Stimulated activated CD8-positive, alpha-beta memory T cell treated with anti-CD3 and anti-CD28 coated beads, Interleukin-2, amount 100 ng/mL, for 1 hour (primary cell): Measurements from ENCODE around the gene CDC42BPB.

Experiments used
- DNase-seq, 2 donors: peaks; one replicate each; pipeline ENCODE4 v3.0.0-alpha.2; 2020; ENCODE audit warnings: low read depth in 2 of 2

CDC42BPB gene

DNA sequence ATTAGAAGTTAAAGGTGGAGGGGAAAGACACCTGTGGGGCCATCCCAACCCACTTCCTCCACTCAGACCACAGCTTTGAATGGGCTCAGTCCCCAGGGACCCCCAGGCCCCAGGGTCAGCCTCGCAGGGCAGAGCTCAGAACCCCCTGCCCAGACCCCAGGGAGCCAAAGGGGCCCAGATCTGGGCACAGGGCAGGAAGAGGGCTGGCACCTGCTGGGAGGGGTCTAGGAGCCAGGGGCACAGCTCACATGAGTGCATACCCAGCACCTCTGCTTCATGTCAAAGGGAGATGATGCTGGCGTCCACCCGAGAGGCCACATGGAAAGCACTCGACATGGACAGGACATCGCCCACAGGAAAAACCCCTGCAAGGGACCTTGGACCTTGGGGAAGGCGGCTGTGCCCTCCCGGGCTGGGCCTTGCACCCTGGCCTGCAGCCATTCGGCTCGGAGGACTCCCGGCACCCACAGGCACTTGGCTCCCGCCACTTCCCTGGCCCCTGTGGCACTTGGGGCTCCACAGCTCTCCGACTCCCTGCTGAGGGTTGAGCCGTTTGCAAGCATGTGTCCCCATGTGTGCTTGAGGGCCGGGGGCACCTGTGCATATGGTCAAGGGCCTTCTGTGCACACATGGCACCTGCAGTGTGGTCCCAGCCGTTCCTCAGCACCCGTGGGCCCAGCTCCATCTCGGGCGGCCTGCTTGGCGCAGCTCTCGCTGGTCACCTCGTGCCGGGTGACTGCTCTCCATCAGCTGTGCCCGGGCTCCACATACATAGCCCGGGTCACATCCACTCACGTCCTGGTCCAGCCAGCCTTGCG lies 142.7 kb downstream of the CDC42BPB start:
- DNase-seq = no peak

DNA sequence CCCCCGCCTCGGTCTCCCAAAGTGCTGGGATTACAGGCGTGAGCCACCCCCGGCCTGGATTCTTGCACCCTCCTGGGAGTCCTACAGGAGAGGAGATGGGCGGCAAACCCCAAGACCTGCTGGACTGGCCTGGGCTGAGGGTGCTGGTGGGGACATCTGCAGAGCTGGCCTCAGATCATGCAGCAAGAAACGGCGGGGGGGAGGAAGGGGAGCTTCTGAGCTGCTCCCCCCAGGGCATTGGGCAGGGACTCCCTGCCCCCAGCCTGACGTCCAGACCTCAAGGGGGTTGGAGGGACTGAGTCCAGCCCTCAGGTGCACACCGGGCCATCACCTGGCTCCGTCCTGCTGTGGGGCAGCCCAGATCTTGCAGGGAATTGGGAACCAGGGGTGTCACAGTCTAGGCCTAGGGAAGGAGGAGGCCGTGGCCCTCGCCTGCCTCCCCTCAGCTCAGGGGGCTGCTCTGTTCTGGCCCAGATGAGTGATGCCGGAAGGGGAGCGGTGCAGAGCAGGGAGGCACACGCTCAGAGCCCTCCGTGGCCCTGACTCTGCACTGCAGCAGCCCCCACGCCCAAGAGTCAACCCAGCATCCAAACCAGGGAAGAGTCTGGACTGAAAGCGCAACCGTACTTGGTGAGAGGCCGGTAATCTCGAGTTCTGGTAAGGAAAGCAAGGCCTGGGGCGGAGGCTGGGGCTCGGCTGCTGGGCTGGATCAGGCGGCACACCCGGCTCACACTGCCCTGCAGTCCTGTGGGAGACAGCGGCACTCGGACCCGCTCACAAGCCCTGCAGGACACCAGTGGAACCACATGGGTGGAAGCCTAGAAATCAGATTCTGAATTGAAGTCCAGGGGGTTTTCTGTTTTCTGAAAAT lies 143.8 kb downstream of the CDC42BPB start:
- DNase-seq = no peak

DNA sequence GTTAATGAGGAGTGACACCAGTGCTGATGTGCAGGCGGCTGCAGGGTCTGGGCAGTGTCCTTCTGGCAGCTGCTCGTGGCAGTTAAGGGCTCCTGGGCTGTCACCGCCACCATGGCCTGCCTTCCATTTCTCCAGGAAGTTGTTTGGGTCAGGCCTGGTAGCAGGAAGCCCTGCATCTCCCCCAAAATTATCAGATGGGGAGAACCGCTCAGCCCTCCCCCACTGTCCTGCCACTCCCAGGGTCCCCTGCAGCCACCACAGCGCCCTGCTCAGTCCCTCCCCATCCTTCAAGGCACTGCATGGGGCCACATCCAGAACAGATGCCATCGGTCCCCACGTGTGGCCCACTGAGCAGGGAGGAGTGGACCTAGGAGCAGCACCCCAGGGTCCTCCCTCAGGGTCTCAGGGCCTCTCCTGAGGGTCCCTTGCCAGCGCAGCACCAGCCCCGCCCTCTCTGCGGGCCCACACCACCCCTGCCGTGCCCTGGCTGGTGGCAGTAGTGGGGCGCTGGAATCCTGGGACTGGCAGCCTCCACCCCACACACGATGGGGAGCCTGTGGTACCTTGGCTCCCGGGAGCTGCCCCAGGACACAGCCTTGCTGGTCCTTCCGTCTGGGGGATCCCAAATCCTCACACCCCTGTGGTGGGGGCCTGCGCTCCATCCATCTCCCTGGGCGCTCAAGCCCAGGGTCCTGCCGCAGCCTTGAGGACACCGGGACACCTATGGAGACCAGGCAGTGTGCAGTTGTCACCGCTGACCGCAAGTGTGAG lies 145.2 kb downstream of the CDC42BPB start:
- DNase-seq = no peak

DNA sequence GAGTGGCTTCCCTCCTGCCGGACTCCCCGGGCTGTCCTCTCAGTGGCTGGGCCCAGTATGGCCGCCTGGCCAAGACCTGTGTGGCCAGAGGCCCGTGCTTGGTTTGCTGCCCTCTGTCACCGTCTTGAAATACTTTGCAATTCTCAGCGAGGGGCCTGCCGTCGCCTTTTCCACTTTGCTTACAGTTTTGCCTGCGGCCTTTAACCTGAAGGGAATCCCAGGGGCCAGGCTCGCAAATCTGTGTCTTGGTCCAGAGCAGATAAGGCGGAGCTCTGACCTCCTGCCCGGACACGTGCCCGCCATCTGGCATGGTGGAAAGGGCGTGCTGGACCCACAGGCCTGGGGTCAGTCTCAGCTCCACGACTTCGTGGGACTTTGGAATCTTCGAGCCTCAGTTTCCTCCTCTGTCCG lies 145.8 kb downstream of the CDC42BPB start:
- no peak for DNase-seq

DNA sequence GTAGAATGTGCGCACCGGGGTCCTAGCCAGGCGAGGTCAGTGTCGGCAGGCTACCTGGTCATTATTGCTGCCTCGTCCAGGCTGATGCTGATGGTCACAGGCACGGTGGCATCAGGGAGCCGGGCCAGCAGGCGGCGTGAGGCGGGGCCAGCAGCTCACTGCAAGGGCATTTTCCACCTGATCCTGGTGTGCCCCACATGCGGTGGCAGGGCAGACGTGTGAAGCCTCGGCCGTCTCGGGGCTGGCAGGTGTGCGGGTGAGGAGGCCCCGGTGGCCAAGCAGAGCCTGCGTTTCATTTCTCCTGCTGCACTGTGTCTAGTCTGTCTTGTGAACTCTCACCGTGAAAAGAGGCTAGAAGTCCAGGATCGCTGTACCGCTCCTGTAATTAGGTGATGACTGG lies 146.9 kb downstream of the CDC42BPB start:
- no peak for DNase-seq

DNA sequence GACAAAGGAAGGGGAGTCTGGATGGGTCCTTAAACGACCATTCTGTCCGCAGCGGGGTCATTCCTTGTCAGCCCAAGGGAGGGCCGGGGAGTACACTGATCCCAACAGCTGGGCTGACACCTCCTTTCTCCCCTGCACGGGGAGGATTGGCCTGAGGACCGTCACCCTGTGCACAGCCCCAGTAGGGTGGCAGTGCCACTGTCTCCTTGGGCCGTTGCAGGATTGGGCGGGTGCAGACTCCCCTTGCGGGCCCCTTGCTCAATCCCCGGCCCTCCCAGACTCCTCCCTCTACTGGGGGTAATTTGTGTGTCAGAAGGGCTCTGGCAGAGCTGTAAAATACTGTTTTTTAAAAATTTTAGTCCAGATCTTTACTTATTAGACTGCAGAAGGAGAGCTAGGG lies 147.4 kb downstream of the CDC42BPB start:
- DNase-seq = no peak

DNA sequence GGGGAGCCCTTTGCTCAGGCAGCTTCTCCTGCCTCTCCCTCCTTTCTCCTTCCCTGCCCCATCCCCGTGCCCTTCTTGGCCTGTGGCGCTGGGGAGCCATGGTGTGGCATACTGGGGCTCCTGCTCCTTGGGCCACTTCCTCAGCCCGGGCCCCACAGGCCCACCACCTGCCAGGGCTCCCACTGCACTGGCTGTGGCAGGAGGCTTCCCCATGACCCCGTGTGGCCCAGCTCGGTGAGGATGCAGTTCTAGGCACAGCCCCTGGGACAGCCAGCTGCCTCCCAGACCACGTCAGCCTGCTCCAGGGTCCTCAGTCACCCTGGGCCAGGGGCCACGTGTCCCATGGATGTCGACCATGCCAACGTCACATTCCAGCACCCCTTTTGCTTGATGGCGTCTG lies 147.9 kb downstream of the CDC42BPB start:
- DNase-seq = no peak

DNA sequence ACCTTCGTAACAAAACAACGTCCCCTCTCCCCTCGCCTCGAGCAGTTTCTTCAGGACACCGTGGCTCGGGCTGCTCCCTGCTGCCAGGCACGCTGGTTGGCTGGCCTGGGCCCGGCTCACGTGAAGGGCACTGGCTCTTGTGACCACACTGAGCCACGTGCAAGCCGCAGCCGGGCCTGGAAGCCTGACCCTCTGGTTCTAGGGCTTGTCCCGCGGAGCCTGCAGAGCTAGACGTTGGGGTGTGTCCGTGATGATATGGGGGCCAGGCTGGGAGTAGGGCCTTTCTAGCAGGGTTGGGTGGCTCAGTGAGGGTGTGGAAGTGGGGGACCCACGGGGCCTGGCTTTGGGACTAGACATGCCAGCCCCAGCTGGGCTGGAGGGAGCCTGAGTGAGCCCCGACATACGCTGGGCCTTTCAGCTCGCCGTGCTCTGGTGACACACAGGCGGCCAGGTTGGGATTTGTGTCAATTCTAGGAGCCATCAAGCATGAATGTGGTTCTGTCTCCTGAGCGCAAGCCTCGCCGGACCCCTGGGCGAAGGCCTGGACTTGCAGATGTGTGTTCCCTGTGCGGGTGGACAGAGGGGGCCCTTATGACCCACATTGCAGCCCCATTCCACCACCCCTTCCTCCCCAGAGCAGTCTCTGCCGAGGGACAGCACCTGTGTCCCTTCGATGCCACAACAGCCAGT lies 148.4 kb downstream of the CDC42BPB start:
- no peak for DNase-seq

DNA sequence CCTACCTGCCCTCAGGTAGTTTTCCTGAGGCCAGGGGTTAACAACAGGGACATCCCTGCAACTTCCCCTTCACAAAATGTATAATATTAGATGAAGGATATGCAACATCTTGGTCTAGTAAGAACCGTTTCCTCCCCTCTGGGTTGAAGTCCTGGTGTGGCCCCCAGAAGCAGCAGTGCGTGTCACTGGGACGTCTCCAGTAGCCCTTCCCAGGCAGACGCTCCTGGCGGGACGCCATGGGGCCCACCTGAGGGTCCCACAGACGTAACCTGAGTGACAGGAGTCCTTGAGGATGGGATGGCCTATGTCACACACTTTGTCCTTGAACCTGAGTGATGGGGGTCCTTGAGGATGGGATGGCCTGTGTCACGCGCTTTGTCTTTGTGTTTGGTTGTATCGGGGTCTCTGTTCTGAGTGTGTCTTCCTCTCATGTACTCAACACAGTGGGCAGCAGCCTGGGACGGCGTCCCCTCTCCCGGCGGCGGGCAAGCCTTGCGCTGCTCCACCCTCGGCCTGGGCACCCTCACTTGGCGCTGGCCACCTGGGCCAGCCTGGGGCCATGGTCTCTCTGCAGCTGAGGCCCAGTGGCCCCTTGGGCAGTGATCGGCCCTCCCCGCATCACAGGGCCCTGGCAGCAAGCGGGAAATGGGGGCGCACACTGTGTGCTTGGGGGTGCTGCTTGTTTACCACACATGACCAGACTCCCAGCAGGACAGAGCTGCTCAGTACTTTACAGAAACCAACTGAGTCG lies 149.2 kb downstream of the CDC42BPB start:
- no peak for DNase-seq

DNA sequence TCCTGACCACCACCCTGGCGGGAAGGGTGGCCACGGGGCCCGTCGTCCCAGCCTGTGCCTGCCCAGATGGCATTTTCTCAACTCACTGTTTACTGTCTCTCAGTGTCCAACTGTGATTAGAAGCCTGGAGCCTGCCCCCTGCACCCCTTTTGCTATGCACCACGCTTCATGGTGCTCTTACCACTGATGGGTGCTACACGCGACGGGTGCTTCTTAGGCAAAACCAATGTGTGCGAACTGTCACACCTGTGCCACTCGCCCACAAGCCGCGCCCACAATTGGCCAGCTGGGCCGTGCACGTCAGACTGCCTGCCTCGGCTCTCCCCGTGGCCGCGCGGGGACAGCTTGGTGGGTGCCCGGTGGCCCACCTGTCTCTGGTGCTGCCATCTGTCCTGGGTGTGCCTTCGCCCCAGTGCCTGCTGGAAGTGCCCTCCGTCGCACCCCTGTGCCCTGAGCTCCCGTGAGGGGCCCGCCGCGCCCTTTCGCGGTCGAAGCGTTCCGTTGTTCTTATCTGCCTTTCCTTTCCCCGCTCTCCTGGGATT lies 150.0 kb downstream of the CDC42BPB start:
- DNase-seq = no peak

DNA sequence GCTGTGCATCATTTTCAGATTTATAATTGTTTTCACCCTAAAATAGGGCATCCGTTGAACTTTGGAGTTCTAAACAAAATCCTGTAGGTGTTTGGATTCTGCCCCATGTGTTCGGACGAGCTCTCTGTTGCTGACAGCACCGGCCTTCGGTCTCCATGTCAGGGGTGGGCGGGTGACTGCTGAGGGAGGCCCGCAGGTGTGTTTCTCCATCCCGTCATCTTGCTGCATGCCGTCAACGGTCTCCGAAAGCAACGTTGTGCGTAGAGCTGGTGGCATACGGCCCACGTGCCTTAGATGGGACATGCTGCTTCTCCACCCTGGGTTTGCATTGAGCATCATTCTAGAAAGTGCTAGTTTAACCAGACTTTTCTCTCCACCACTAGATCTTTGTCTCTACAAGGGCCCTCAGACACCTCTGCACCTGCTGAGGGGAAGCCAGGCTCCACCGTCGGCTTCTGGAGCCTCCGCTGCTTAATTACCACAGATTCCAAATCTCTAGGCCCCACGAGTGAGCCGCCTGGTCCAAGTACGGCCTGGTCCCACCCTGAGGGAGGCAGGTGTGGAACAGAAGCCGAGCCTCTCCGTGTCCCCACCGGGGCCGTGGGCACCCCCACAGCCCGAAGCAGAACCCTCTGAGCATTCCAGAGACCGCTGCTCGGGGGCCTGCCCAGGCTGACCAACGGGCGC lies 150.6 kb downstream of the CDC42BPB start:
- no peak for DNase-seq

DNA sequence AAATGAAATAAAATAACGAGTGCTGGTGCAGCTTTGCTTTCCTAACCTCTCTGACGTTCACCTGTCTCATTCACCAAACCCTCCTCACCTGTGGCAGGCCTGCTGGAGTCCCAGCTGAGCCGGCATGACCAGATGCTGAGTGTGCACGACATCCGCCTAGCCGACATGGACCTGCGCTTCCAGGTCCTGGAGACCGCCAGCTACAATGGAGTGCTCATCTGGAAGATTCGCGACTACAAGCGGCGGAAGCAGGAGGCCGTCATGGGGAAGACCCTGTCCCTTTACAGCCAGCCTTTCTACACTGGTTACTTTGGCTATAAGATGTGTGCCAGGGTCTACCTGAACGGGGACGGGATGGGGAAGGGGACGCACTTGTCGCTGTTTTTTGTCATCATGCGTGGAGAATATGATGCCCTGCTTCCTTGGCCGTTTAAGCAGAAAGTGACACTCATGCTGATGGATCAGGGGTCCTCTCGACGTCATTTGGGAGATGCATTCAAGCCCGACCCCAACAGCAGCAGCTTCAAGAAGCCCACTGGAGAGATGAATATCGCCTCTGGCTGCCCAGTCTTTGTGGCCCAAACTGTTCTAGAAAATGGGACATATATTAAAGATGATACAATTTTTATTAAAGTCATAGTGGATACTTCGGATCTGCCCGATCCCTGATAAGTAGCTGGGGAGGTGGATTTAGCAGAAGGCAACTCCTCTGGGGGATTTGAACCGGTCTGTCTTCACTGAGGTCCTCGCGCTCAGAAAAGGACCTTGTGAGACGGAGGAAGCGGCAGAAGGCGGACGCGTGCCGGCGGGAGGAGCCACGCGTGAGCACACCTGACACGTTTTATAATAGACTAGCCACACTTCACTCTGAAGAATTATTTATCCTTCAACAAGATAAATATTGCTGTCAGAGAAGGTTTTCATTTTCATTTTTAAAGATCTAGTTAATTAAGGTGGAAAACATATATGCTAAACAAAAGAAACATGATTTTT lies 151.9 kb downstream of the CDC42BPB start:
- DNase-seq = no peak

DNA sequence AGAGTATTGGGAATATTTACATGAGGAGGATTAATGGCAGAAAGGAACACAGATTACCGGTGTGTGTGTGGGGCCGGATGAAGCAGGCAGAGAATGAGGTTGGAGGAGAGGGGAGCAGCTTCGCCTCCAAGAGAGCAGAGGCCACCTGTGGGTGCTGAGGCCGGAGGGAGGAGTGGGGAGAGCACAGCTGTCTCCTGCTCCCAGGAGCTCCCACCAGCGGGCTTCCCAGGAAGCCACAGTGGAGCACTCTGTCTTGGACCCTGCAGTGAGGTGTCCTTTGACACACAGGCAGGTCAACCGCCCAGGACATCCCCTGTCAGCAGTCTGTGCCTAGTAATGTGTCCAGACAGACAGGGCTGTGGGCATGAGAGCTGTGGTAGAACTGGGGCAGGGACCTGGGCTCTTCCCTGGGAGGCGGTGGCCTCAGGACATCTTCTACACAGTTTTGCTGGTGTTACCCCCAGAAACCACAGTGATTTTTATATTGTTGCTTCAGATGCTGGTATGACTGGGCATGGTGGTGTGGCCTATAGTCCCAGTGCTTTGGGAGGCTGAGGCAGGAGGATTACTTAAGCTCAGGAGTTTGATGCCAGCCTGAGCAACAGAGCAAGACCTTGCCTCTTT lies 153.3 kb downstream of the CDC42BPB start:
- no peak for DNase-seq

DNA sequence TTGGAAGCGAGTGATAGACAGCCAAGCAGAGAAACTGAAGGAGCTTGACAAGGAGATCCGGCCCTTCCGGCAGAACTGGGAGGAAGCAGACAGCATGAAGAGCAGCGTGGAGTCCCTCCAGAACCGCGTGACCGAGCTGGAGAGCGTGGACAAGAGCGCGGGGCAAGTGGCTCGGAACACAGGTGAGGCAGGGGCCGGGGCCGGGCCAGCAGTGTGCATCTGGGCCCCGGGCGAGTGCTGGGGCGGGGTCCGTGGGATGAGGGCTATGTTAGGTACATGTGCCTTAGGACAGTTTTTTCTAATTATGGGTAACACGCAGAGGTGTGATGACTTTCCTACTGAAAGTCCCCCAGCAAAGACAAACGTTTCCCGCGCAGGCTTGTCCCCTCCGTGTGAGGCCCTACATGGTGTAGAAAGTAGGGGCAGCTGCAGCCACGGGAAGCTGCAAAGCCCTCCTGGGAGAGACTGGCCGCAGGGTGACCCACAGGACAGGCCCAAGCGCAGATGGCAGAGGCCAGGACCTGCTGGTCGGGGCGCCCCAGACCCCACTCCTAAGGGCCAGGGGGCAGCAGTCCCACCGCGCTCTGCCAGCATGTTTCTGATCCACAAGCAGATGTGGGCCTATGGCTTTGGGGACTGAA lies 154.0 kb downstream of the CDC42BPB start:
- DNase-seq = no peak

DNA sequence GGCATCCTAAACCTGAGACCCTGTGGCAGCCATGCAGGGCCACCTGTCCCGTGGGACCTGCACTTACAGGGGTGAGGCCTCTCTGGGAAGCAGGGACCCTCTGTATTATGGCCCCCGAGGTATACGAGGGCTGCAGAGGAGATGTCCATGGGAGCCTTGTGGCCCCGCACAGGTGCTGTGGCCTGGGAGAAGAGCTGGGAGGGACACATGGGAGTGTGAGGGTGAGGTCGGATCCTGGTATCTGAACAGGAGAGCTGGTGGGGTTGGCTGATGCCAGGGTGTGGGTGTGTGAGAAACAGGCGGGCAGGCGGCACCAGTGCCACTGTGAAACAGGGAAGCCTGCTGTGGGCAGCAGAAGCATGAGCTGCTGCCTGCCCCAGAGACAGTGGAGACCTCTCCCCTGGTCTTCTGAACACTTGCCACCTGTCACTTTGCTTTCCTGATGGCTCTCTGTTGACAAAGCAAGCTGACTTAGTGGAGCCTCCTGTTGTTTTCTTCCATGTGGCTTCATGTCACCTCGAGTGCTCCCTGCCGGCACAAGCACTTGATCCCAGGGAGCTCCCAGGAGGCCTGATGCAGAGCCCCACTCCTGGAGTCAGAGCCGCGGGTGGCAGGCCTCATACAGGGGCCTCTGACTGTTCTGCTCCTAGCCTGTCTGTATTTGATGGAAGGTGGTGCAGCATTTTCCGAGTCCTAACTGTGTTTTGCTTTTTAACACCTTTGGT lies 154.7 kb downstream of the CDC42BPB start:
- DNase-seq = no peak

DNA sequence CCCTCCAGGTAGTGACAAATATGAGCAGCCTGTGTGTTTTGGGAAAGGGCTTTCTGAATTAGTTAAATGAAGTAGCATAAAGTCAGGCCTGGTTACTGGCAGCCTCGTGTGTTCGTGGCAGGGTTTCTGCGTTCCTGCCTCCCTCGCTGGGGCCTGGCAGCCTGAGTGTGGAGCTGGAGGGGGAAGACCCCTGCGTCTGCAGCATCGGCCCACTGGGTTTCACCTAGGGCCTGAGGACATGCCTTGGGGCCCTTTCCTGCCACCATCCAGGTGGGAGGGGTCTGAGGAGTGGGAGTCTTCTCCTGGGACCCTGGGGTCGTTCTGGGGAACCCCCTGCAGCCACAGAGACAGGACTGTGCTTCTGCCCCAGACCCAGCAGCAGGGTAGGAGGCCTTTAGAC lies 155.3 kb downstream of the CDC42BPB start:
- no peak for DNase-seq

DNA sequence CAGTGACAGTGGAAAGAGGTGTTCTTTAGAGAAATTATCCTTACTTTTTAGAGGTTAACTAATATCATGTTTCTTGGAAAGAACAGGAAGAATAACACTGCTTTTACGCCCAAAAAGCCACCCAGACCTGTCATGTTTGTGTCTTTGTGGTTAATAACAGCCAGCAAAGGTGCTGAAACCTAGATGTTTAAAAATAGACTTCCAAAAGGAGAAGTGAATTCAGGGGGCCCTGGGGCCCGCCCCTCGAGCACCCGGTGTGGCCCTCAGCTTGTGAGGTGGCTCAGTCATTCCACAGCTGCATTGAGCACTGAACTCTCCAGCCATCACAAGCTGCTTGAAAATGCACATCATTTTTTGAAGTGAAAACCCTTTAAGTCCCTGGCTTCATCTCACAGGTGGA lies 155.7 kb downstream of the CDC42BPB start:
- DNase-seq = no peak
